Loucy (cell line): ENCODE measurements around the gene CUL2.

Experiments
- H2AFZ ChIP-seq: fragments of 200-600 bp; sonication (generic); 2 replicates; pipeline ENCODE4 v1.6.0; 2016; ENCODE audit warnings: antibody characterized with exemption, mild to moderate bottlenecking, low read length, moderate library complexity
- H3F3A ChIP-seq: fragments of 200-600 bp; 2 replicates; pipeline ENCODE4 v1.6.0; 2016; ENCODE audit warnings: antibody characterized with exemption, low read depth, mild to moderate bottlenecking
- H3K27me3 ChIP-seq: fragments of 200-600 bp; sonication (generic); 2 replicates; pipeline ENCODE4 v1.6.1; 2014; ENCODE audit warnings: low read length, mild to moderate bottlenecking; ENCODE audit not compliant: insufficient read depth, poor library complexity, severe bottlenecking
- H3K36me3 ChIP-seq: fragments of 200-600 bp; sonication (generic); 2 replicates; pipeline ENCODE4 v1.6.1; 2016; ENCODE audit warnings: low read length; ENCODE audit not compliant: insufficient read depth
- H3K4me1 ChIP-seq: fragments of 200-600 bp; sonication (generic); 2 replicates; pipeline ENCODE4 v1.5.1; 2014; ENCODE audit warnings: low read length, mild to moderate bottlenecking; ENCODE audit not compliant: insufficient read depth, poor library complexity, severe bottlenecking
- H3K4me2 ChIP-seq: fragments of 200-600 bp; sonication (generic); 2 replicates; pipeline ENCODE4 v1.6.0; 2014; ENCODE audit warnings: antibody characterized with exemption, low read length, low read depth, mild to moderate bottlenecking; ENCODE audit not compliant: poor library complexity, severe bottlenecking
- H3K4me3 ChIP-seq: fragments of 200-600 bp; sonication (generic); 2 replicates; pipeline ENCODE4 v1.5.1; 2014; ENCODE audit warnings: low read length, mild to moderate bottlenecking, mixed read lengths; ENCODE audit not compliant: poor library complexity, severe bottlenecking
- H3K79me2 ChIP-seq: fragments of 200-600 bp; sonication (generic); 2 replicates; pipeline ENCODE4 v1.6.1; 2014; ENCODE audit warnings: low read length; ENCODE audit not compliant: insufficient read depth
- H3K9ac ChIP-seq: fragments of 200-600 bp; sonication (generic); 2 replicates; pipeline ENCODE4 v1.6.0; 2014; ENCODE audit warnings: mild to moderate bottlenecking, low read depth, low read length, moderate library complexity; ENCODE audit not compliant: poor library complexity, severe bottlenecking
- H3K9me2 ChIP-seq: fragments of 200-600 bp; sonication (generic); replicated peaks from 2 replicates; pipeline ENCODE4 v1.6.1; 2016; ENCODE audit warnings: low read depth, low read length, mixed read lengths
- H3K9me3 ChIP-seq: fragments of 200-600 bp; sonication (generic); 2 replicates; pipeline ENCODE4 v1.6.1; 2014; ENCODE audit warnings: mild to moderate bottlenecking, antibody characterized with exemption, low read length, low read depth; ENCODE audit not compliant: insufficient read depth
- H4K20me1 ChIP-seq: fragments of 200-600 bp; sonication (generic); 2 replicates; pipeline ENCODE4 v1.6.0; 2014; ENCODE audit warnings: antibody characterized with exemption, low read length, mild to moderate bottlenecking; ENCODE audit not compliant: insufficient read depth, poor library complexity, severe bottlenecking
- EZH2phosphoT487 ChIP-seq: fragments of 200-600 bp; IDR thresholded peaks from 2 replicates; pipeline ENCODE4 v1.6.1; 2018; ENCODE audit warnings: antibody characterized with exemption, mild to moderate bottlenecking, moderate library complexity, borderline replicate concordance
- TF ChIP-seq, protein P1 (sequence below): fragments of 200-600 bp; sonication (generic); conservative IDR thresholded peaks from 2 replicates; pipeline ENCODE4 v1.5.1; 2014; ENCODE audit warnings: mild to moderate bottlenecking, antibody characterized with exemption, low read length

Gene CUL2

DNA sequence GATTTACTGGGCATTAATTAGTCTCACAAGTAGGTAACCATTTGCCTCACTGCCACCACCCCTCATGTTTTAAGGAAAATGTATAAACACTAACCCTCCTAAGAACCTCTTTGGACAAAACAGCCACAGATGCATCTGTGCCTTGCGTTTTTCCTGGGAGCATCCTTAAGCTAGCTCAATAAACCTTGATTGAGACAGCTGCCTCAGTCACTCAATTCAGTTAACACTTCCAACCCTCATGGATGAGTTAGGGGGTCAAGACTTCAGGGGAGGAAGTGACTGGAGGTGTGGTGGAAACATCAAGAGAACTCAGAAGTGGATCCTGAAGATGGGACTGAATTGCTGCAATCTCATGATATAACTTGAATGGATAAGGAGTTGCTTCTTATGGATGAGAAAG, 31.5 kb downstream of the CUL2 start:
- Histone ChIP-seq H3K27me3 (no peaks in the 10 kb centered on the region), H3K9ac (peak overlapping the region; percentile 14), H3K9me3 (no peaks in the 10 kb centered on the region), H2AFZ (no peak overlapping the region), H3F3A (peaks cover 8% of the 10 kb centered on the region; the same call in 1 of the 2 replicates), H3K4me2 (peak overlapping the region; percentile 74), H4K20me1 (no peaks in the 10 kb centered on the region), H3K36me3 (peaks cover 50% of the 10 kb centered on the region), H3K4me1 (peaks cover 29% of the 10 kb centered on the region), H3K9me2 (no peaks in the 10 kb centered on the region), H3K79me2 (peaks cover 7% of the 10 kb centered on the region; the same call in 1 of the 2 replicates), H3K4me3 (peak overlapping the region; percentile 56)
- TF ChIP-seq, protein P1, sequence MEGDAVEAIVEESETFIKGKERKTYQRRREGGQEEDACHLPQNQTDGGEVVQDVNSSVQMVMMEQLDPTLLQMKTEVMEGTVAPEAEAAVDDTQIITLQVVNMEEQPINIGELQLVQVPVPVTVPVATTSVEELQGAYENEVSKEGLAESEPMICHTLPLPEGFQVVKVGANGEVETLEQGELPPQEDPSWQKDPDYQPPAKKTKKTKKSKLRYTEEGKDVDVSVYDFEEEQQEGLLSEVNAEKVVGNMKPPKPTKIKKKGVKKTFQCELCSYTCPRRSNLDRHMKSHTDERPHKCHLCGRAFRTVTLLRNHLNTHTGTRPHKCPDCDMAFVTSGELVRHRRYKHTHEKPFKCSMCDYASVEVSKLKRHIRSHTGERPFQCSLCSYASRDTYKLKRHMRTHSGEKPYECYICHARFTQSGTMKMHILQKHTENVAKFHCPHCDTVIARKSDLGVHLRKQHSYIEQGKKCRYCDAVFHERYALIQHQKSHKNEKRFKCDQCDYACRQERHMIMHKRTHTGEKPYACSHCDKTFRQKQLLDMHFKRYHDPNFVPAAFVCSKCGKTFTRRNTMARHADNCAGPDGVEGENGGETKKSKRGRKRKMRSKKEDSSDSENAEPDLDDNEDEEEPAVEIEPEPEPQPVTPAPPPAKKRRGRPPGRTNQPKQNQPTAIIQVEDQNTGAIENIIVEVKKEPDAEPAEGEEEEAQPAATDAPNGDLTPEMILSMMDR: no peak
- no peak for TF ChIP-seq EZH2phosphoT487

- Histone ChIP-seq H3K9ac (peak overlapping the region; percentile 14), H3K4me2 (peak overlapping the region; percentile 74), H2AFZ (no peak overlapping the region), H3K9me2 (no peaks in the 10 kb centered on the region), H3F3A (peaks cover 8% of the 10 kb centered on the region; the same call in 1 of the 2 replicates), H3K4me1 (peaks cover 29% of the 10 kb centered on the region), H4K20me1 (no peaks in the 10 kb centered on the region), H3K27me3 (no peaks in the 10 kb centered on the region), H3K9me3 (no peaks in the 10 kb centered on the region), H3K36me3 (peaks cover 50% of the 10 kb centered on the region), H3K4me3 (peak overlapping the region; percentile 56), H3K79me2 (peaks cover 7% of the 10 kb centered on the region; the same call in 1 of the 2 replicates)
- TF ChIP-seq, protein P1: no peak
- no peak for TF ChIP-seq EZH2phosphoT487
Observed at GRCh38 chr10:35058134-35058533, 32.0 kb downstream of the CUL2 start.

- Histone ChIP-seq H3K9me3 (no peaks in the 10 kb centered on the region), H3K4me1 (peaks cover 36% of the 10 kb centered on the region), H3K27me3 (no peaks in the 10 kb centered on the region), H3K36me3 (peaks cover 42% of the 10 kb centered on the region), H3K9me2 (no peaks in the 10 kb centered on the region), H4K20me1 (no peaks in the 10 kb centered on the region), H3K4me3 (no peak overlapping the region), H3K79me2 (peaks cover 7% of the 10 kb centered on the region; the same call in 1 of the 2 replicates), H3F3A (peaks cover 8% of the 10 kb centered on the region; the same call in 1 of the 2 replicates), H2AFZ (no peak overlapping the region), H3K9ac (no peak overlapping the region), H3K4me2 (no peak overlapping the region)
- TF ChIP-seq EZH2phosphoT487: no peak
- TF ChIP-seq, protein P1: no peak
Observed at GRCh38 chr10:35056686-35057085, 33.5 kb downstream of the CUL2 start.
